ENCODE results near the gene COL23A1.
"Not testable (repeated sequence)": the region's sequence is repeated elsewhere in the genome, so short reads cannot be mapped to it uniquely, and the experiment has no call there.

COL23A1 gene

DNA sequence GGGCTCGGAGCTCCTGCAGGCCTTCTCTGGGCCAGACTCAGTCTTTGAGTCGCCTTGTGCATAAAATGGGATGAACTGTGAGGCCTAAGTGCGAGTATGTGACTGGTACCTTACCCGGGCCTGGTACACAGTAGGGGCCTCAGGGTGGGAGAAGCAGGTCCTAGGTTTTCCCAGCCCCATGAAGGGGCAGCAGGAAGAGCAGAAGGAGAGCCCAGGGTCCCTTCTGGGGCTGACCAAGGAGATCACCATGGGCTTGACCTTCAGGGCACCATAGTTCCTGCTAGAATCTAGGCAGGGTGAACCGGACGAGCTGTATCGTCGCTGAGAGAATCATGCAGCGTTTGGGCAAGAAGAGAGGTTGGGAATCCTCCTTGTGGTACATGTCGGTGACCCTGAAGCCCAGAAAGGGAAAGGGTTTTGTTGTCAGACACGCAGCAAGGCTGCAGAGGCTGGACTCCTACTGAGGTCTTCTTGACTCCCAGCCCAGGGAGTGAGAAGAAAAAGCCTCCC, 357.2 kb downstream of the COL23A1 start:
- DNase-seq: no peak

DNA sequence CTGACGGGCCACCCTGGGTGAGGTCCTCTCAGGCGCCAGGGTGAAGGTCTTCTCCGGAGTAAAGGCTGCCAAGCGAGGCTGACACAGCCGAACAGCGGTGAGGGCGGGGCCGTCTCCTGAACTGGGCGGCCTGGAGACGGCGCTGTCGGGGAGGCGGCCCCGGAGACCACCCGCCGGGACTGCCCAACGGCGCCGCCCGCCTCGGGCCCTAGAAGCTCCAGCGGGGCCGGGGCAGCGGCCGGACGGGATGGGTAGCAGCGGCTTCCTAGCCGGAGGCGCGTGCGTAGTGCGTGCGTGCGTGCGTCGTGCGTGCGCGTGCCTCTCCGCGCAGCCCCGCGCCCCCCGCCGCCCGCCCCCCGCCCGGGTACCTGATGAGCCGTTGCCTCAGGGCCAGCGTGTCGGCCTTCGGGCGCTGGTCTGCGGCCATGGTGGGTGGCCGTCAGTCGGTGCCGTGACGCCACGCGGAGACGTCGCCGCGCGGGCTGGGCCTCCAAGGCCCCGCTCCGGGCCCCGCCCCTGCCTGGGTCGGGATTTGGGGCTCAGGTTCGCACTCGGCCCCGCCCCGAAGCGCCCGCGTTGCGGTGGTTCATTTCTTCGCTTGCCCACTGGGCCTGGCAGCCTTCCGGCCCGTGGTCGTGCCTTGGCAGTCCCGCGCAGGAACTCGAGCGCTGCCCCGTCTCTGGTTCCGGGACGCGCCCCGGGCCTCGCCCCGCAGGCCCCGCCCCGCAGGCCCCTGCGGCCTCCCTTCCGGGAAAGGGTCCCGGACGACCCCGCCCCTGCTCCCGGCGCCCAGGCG, 357.9 kb downstream of the COL23A1 start, which contains the start of gene PHYKPL:
TSS of gene PHYKPL (minus strand) at position 679 of the 796 bp plus-strand sequence. CDS start at position 427, 252 bp downstream.
- DNase-seq: peak; percentile 75

DNA sequence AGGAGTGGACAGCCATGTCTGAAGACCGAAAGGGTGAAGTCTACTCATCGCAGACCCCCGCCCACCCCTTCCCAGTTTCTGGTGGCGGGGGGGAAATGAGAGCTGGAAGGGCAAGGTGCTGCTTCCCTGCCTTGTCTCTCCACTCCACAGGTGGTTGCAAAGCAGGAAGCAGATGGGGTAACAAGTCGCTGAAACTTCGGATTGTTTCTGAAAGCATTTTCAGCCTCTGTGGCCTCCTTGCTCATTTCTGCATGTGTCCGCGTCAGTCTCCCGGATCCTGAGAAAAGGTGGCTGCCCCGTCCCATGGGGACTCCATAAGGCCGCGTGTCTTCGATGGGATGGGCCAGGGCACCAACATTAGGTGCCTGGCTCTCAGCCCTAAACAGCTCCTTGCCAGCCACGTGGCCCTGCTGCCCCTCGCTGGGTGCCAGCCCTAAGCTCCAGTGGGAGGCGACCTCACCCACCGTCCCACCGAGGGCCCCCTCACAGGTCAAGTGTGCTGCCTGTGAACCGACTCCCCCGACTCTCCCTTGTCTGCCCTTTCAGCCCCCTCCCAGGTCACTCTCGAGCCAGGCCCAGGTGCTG, 358.6 kb downstream of the COL23A1 start:
- DNase-seq: no peak

DNA sequence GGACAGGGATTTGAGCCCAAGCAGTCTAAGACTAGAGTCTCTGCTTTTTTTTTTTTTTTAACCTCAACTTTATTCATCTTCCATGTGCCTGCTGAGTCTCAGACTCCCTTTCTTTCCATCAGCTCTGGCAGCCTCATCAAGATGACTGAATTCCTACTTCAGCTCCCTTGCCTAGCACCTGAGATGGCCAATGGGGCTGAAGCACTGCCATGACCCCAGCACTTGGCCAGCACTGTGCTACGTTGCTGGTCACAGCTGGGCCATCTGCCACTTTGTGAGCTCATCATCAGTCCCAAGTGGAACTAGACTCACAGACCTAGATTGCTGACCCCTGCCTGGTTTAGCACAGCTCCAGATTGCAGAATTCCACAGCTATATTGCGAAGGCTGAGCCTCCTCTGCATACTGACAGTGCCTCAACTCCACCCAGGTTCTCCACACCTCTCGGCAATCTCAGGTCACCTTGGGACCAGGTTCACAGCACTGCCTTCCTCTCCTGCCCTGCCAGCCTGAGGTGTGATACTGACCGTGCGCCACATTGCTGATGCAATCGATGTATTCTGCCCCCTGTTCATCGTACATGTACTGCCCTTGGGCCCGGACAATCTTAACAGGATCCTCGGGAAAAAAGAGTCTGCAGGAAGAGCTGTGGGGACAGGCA, 359.2 kb downstream of the COL23A1 start:
- no peak for DNase-seq

DNA sequence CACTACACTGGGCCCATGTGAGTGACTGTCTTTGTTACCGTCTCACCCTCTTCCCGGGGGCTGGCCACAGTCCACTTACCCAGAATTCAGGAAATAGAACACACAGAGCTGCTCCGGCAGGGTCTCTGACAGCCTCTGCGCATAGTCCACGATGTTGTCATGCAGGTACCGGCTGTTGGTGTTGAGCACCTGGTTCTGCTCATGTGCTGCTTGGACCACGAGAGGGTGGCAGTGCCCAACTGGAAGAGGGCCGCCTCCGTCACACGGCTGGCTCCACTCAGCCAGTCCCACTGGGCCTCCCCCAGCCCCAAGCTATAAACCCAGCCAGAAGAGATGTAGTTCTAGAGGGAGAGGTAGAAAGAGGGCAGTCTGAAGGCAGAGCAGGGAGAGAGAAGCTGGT, 360.3 kb downstream of the COL23A1 start:
- DNase-seq: no peak

DNA sequence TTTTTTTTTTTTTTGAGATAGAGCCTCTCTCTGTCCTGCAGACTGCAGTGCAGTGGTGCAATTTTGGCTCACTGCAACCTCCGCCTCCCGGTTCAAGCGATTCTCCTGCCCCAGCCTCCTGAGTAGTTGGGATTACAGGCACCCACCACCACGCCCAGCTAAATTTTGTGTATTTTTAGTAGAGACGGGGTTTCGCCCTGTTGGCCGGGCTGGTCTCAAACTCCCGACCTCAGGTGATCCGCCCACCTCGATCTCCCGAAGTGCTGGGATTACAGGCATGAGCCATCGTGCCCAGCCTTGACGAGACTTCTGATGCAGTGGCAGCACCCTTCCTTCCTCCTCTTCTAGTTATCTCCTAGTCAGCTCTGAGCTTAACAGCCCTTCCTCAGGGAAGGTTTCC, 361.1 kb downstream of the COL23A1 start:
- DNase-seq: not testable (repeated sequence)

DNA sequence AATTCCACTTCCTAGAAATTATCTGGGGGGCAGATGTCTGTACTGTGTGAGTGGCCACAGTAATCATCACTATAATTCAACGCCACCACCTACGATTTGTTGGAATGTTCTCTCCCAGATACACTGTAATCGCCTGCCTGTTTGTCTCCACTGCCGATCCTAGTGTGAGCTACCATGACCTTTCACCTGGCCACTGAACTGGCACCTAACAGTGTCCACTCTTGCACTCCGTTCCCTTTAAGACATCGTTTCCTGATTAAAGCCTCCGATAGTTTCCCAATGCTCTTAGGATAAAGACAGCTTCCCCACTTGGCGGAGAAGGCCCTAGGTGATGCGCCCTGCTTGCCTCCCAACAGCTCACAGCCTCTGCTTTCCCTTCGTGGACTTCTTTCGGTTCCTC, 361.6 kb downstream of the COL23A1 start:
- DNase-seq: no peak

DNA sequence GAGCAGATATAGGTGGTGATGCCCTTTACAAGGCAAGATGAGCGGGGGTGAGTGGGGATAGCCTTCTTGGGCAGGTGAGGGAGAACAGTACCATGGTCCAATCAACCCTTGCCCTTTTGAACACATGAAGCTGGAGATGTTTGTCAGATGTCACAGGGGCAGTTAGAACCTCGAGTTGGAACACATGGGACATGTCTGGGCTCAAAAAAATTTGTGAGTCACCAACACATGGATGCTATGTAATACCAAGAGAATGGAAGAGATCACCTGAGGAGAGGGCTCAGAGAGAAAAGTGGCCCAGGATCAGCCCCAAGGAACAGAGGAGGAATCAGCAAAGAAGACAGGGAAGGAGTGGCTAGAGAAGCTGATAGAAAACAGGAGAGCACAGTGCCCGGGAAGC, 362.3 kb downstream of the COL23A1 start:
- no peak for DNase-seq

DNA sequence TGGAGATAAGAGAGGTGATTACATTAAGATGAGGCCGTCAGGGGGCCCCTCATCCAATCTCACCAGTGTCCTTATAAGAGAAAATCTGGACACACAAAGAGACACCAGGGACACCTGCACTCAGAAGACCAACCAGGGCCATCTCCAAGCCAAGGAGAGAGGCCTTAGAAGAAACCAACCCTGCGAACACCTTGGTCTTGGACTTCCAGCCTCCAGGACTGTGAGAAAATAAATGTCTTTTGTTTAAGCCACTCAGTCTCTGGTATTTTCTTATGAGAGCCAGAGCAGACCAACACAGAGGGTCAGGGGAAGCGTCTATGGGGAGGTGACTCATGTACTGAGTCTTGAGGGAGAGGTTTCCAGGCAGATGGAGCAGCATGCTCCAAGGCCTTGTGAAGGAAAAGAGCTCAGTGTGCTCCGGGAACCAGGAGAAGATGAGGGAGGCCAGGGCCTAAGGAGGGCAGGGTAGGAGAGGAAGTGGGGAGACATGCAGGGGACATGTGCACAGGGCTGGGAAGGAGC, 363.0 kb downstream of the COL23A1 start:
- DNase-seq: no peak

DNA sequence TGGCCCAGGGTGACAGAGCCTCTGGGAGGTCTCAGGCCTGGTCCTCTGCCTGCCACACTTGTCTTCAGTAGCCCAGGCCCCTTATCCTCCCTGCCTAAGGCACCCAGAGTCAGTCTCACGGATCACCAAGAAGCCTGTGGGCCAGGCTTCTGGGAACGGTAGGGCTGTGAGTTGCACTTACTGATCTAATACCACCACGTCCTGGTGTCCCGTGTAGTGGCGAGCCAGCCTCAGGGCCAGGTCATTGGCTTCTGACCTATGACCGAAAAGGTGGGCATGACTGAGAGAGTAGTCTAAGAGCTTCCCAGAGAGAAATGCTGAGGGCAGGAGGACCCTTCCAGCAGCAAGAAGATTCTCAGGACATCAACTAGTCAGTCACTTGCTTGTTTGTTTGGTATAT, 365.0 kb downstream of the COL23A1 start:
- no peak for DNase-seq

DNA sequence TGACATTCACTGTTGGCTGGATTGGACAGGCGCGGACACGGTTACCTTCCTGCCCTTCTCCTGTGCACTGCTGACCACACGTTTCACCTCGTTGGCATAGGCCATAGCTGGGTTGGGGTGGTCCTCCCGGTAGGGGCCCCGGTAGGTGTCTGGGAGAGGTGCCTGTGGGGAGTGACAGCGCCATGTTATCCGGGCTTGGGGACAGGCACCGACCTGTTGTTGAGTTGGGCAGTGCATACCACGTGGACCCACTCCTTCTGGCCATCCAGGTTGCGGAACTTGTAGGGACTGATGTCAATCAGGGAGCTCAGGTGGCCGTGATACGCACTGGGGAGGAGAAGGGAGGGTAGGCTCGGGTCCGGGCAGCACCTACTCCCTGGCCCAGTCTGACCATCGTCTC, 365.8 kb downstream of the COL23A1 start:
- DNase-seq: no peak

DNA sequence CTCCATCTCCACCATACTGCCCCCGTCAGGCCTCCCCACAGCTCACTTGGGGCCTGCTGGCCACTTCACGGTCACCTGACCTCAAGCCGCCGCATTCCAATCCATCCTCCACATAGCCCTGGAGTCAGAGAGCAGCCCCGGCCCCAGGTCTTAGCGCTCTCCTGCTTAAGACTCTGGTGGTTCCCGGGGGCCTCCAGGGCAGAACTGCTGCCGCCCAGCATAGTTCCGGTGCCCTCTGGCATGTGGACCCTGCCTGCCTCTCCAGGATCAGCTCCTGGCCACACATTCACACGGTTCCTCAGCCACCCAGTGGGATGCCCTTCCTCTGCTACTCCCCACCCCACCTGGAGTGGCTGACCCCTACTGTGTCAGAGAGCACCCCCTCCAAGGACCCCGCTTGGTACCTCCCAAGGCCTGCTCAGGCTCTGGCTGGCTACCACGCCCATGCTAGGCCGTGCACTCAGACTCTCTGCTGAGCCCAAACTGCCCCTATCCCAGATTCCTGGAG, 366.3 kb downstream of the COL23A1 start:
- DNase-seq: no peak

DNA sequence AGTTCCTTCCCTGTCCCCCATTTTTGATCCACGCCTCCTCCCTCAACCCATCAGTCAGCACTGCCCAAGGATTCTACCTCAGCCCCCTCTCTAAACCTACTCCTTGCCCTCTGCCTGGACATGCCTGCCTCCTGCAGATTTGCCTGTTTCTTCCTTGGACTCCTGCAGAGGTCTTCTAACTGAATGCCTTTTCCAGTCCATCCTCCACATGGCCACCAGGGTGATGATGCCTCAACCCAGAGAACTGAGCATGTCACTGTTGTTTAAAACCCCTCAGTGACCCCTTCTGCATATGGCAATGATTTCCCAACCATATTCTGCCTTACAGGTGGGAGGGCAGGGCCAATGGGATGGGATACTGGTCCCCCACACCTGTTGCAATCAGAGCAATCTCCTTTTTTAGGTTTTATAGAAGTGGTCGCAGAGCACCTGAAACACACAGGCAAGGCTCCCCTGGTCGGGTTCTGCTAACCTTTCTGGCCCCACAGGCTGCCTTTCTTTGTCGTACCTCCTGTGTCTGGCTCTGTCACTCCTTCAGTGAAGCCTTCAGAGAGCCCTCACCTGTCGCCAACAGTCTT, 366.9 kb downstream of the COL23A1 start:
- no peak for DNase-seq

DNA sequence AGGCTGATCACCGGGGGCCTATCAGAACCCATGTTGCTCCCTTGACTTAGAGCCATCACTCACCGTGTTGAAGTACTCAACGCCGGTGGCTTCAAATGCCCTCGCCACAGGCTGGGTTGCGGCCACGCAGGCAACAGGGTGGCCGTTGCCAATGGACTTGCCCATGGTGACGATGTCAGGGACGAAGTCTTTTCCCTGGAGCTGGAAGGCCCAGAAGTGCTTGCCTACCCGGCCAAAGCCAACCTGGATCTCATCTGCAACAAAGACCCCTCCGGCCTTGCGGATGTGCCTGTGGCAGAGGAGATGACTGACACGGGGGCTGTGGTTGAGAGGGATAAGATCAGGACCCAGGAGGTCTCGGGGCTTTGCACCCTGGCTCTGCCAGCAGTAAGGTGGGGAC, 367.9 kb downstream of the COL23A1 start:
- no peak for DNase-seq

DNA sequence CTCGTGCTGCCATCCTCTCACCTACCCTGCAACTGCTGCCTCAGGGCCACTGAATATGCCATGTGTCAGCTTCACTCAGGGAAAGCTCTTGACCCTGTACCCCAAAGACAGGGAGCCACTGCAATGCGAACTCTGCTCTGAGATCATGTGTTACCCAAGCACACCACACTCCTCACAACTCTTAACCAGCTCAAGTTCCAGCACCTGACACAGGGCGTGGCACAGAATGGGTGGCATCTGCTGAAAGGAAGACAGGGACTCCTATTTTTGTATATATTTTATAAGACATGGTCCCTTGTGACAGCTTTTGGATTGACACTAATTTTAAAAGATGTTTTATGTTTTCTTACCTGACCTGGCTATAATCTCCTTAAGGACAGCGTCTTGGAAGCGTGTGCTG, 368.3 kb downstream of the COL23A1 start:
- DNase-seq: no peak

DNA sequence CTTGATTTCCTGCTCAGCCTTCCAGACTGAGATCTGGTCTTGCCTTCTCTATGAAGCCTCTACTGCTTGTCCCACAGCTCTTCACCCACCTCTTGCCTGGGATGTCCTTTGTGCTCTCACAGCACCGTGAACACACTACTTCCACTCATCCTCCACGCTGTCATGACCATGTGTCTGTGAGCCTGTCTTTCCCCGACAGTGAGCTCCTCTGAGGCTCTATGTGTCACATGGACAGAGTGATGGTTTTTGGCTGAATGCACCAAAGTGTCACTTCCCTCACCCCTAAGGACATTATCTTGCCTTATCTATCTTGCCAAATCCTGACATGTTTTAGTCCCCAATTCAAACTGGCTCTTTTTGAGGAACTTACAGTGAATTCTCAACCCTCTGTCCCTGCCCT, 368.9 kb downstream of the COL23A1 start:
- no peak for DNase-seq

DNA sequence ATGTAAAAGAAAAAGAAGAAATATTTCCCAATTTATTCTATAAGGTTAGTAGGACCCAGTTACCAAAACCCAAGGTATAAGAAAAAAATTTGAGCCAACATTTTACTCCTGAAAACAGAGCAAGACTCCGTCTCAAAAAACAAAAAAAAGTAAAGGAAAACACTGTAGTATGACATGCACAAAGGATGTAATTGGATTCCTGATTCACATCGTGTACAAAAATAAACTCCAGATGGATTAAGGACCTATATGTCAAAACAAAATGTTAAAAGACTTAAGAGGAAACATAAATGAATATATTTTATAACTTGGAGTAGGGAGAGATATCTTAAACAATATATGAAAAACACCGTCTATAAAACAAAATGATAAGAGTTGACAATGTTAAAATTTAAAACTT, 371.4 kb downstream of the COL23A1 start:
- DNase-seq: no peak

DNA sequence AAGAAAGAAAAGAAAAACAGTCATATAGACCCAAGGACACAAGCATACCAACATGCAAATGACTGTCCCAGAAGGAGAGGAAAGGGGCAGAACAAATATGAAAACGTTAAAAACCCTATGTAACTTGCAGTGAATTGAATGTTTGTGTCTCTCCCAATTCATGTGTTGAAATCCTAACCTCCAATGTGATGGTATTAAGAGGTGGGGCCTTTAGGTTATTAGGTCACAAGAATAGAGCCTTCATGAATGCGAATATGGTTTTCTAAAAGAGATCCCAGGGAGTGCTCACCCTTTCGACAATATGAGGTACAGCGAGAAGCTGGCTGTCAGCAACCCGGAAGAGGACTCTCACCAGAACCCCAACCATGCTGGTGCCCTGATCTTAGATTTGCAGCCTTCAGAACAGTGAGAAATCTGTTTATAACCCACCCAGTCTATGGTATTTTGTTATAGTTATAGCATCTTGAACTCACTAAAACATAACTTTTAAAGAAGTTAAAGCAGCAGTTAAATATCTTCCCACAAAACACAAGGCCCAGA, 371.9 kb downstream of the COL23A1 start:
- no peak for DNase-seq

DNA sequence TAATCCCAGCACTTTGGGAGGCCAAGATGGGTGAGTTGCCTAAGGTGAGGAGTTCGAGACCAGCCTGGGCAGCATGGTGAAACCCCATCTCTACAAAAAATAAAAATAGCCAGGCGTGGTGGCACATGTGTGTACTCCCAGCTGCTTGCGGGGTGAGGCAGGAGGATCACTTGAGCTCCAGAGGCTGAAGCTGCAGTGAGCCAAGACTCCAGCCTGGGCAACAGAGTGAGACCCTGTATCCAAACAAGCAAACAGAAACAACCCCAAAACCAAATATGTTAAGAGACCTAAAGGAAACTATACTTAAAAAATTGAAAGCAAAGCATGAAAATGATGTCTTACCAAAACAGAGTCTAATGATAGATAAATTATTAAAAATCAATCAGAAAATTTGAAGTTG, 373.4 kb downstream of the COL23A1 start:
- no peak for DNase-seq

DNA sequence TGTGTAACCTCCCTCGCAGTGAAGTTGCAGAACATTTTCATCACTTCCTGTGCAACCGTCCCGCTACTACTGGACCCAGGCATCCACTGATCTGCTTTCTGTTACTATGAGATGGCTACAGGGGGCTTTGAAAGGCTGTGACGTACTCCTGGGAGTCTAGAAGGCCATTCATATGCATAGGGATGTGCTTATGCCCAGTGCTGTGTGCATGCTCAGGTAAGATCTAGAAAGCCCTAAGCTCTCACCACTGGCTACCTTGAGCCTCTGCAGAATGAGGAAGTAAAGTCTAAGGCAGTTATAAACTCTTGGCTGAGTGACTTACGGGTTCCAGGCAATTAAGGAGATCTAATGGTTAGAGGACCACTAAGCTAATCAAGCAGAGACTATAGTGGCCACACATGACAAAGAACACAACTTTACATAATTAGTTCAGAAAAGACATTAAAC, 374.1 kb downstream of the COL23A1 start:
- DNase-seq: no peak

DNA sequence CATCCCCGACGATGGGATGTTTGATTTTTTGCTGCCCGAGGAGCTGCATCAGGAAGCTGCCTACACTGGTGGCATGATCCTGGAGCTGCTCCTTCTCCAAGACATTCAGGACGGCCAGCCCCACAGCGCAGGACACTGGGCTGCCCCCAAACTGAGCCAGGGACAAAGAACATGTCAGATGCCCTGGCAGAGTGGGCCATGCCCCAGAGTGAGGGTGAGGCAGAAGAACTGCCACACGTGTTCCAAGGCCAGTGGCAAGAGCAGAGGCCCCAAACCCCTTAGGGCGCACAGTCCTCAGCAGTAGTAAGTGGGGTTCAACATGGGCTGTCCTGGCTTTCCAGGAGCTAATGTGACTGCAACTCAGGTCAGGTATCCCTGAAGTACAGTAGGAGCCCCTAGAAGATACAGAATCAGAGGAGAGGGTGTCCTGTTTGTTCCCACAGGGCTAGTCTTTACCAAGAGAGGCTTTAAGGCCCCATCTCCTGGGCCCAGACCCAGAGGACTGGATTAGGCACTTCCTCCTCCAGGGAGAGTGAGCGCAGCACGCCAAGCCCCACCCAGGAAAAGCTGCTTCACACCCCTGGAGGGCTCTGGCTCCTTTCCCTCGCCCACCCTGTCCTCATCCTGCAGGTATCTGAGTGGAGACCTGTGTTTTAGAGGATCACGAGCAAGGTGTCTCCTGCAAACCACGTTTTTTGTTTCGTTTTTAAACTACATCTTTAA, 374.8 kb downstream of the COL23A1 start:
- no peak for DNase-seq
